ENCODE results near the gene AP4B1.
A peak's percentile ranks its signal among the peaks of the same experiment; 100 is the strongest.
"Not testable (repeated sequence)": the region's sequence is repeated elsewhere in the genome, so short reads cannot be mapped to it uniquely, and the experiment has no call there.

Gene AP4B1

GRCh38 chr1:113904674-113905434, at the start of gene AP4B1, which contains the start of gene DCLRE1B:
Gene AP4B1, minus strand, starts transcription at chr1:113904799. Its CDS starts 82 bp downstream, at chr1:113904717.
Gene DCLRE1B, plus strand, starts transcription at chr1:113905326. Its CDS starts 261 bp downstream, at chr1:113905587.
- DNase-seq = peak; percentile 98

- no peak for DNase-seq
Measured at GRCh38 chr1:113951719-113952118, 47.1 kb upstream of the AP4B1 start.

GRCh38 chr1:113950908-113951307, 46.3 kb upstream of the AP4B1 start:
- no peak for DNase-seq

- no peak for DNase-seq
Measured at GRCh38 chr1:113949007-113949406, 44.4 kb upstream of the AP4B1 start.

GRCh38 chr1:113948151-113948550, 43.6 kb upstream of the AP4B1 start:
- DNase-seq = not testable (repeated sequence)

GRCh38 chr1:113947388-113948107, 42.9 kb upstream of the AP4B1 start:
- DNase-seq = no peak

GRCh38 chr1:113946678-113947387, 42.2 kb upstream of the AP4B1 start:
- DNase-seq = peak; percentile 4

GRCh38 chr1:113946112-113946511, 41.5 kb upstream of the AP4B1 start:
- DNase-seq = no peak

GRCh38 chr1:113945329-113945728, 40.7 kb upstream of the AP4B1 start:
- no peak for DNase-seq

GRCh38 chr1:113943028-113943811, 38.6 kb upstream of the AP4B1 start:
- DNase-seq = no peak

- no peak for DNase-seq
Measured at GRCh38 chr1:113942527-113942926, 37.9 kb upstream of the AP4B1 start.

- DNase-seq = no peak
Measured at GRCh38 chr1:113941245-113941559, 36.6 kb upstream of the AP4B1 start.

GRCh38 chr1:113940365-113941244, 36.0 kb upstream of the AP4B1 start:
- DNase-seq = no peak

GRCh38 chr1:113938192-113938591, 33.6 kb upstream of the AP4B1 start:
- no peak for DNase-seq

GRCh38 chr1:113937146-113937545, 32.5 kb upstream of the AP4B1 start:
- no peak for DNase-seq

- DNase-seq = no peak
Measured at GRCh38 chr1:113935970-113936369, 31.4 kb upstream of the AP4B1 start.

GRCh38 chr1:113935176-113935575, 30.6 kb upstream of the AP4B1 start:
- no peak for DNase-seq

- DNase-seq = no peak
Measured at GRCh38 chr1:113934511-113935055, 30.0 kb upstream of the AP4B1 start.

- DNase-seq = no peak
Measured at GRCh38 chr1:113934006-113934405, 29.4 kb upstream of the AP4B1 start.

- no peak for DNase-seq
Measured at GRCh38 chr1:113931451-113931851, 26.9 kb upstream of the AP4B1 start.

- peak; percentile 18 for DNase-seq
Measured at GRCh38 chr1:113930499-113931161, 26.0 kb upstream of the AP4B1 start.
